ENCODE measurements around the gene RIPOR2. TPM values are rescaled to one million over a fixed set of nuclear protein-coding genes. Genes with fewer than 3 reads are reported as not detected.

RIPOR2 gene
- total and polyA plus RNA-seq, 10 of the 15 experiments (the other 5 are each of a cell fraction or from before 2014, with no cell fraction given): 22.2 to 48.2 (median 34.7) TPM

GRCh38 chr6:24888715-24889370 is 46.9 kb downstream of the RIPOR2 start:
- SMC1A ChIA-PET (ENCODE audit: uncharacterized antibody, unreplicated experiment): interaction anchor here (0.6 to 3.5 kb wide), 21 partner anchors 9 to 305 kb away, joined by 3 to 25 read pairs (median 5); partner anchors contain the start of gene RIPOR2
- H4K20me1 ChIP-seq (ENCODE audit: control insufficient read depth, insufficient read depth): no peaks in the 10 kb centered on the region
- no peaks in the 10 kb centered on the region; the same call in 1 of the 2 replicates for H3K79me2 ChIP-seq (ENCODE audit: control insufficient read depth, insufficient read depth, low read length)
- no peaks in the 10 kb centered on the region for H3K36me3 ChIP-seq (ENCODE audit: control insufficient read depth in 2 of 2, insufficient read depth in 2 of 2, low read length in 1 of 2)
- POLR2A ChIA-PET: interaction anchor here (0.5 to 1.6 kb wide), 4 partner anchors 12 to 103 kb away, joined by 3 to 4 read pairs (median 3); no protein-coding TSS in a partner anchor
- RAD21 ChIA-PET (ENCODE audit: unreplicated experiment): interaction anchor here (0.9 to 3.1 kb wide), 10 partner anchors 17 to 138 kb away, joined by 3 to 16 read pairs (median 6); no protein-coding TSS in a partner anchor
- H2AFZ ChIP-seq (ENCODE audit: control insufficient read depth, low read depth, low read length): no peak overlapping the region
- H3K4me2 ChIP-seq (ENCODE audit: control insufficient read depth, insufficient read depth): no peak overlapping the region
- intact Hi-C loops (cut with micrococcal nuclease; ENCODE audit: unreplicated experiment) (no loop called here), in situ Hi-C loops (cut with MboI) (no loop called here)
- CTCF ChIA-PET: interaction anchor here (1.0 to 11.2 kb wide), 13 partner anchors 10 to 182 kb away, joined by 3 to 84 read pairs (median 5); no protein-coding TSS in a partner anchor
- no peak for ATAC-seq
- WGBS (ENCODE audit: insufficient coverage, insufficient replicate concordance, low lambda C conversion rate, missing lambda C conversion rate): 40% methylated on average over 5 of the region's 5 CpGs
- FAIRE-seq: no peak
- H3K9ac ChIP-seq (ENCODE audit: control insufficient read depth, insufficient read depth, low read length): no peak overlapping the region
- H3K27me3 ChIP-seq (replicated peaks in 1 of 2; ENCODE audit: control insufficient read depth in 2 of 2, insufficient read depth in 2 of 2, low read length in 1 of 2): no peaks in the 10 kb centered on the region
- no peaks in the 10 kb centered on the region; the same call in 2 of the 3 replicates for H3K9me3 ChIP-seq (replicated peaks; ENCODE audit: control insufficient read depth, insufficient read depth, low read length)
- H3K27ac ChIP-seq (ENCODE audit: control insufficient read depth, insufficient read depth): no peak overlapping the region
- no peak for TF ChIP-seq RB1 (IDR thresholded peaks at IDR 0.05; ENCODE audit: borderline replicate concordance)
- no peak for TF ChIP-seq JUND (IDR thresholded peaks at IDR 0.05; ENCODE audit: low read depth, low read length)
- TF ChIP-seq TCF3 (IDR thresholded peaks at IDR 0.05; ENCODE audit: borderline replicate concordance, insufficient read depth, low read depth, low read length): no peak
- TF ChIP-seq ZBTB33 (IDR thresholded peaks at IDR 0.05): no peak
- no peak for TF ChIP-seq POLR2AphosphoS5 (IDR thresholded peaks at IDR 0.05; ENCODE audit: low read length)
- no peak for TF ChIP-seq TBL1XR1 (IDR thresholded peaks at IDR 0.05; ENCODE audit: low read depth, low read length)
- BruUV-seq (replicated peaks): no TSS peak
- H3K4me1 ChIP-seq (ENCODE audit: control insufficient read depth, insufficient read depth, low read length): peaks cover 20% of the 10 kb centered on the region
- DNase-seq (ENCODE audit: low read depth, low spot score): no peak
- H3K4me3 ChIP-seq: no peak overlapping the region
